Cardiac muscle cell (in vitro differentiated cells and primary cell): ENCODE data around the gene ZMYM5. TPM values are rescaled to one million over a fixed set of nuclear protein-coding genes. Genes with fewer than 3 reads are reported as not detected.

ENCODE experiments used
- DNase-seq, 2 donors: peaks; one replicate each; pipeline versions ENCODE4 v3.0.0 to v3.0.0-alpha.2; 2010 to 2017; ENCODE audit warnings: low read depth in 1 of 2, low spot score in 1 of 2
- H3K27ac ChIP-seq: fragments of 200-600 bp; sonication (generic); 2 replicates; pipeline ENCODE4 v1.5.1; 2016
- H3K27me3 ChIP-seq: fragments of 200-600 bp; sonication (generic); 2 replicates; pipeline ENCODE4 v1.6.0; 2016; ENCODE audit warnings: control low read depth
- H3K36me3 ChIP-seq: fragments of 200-600 bp; sonication (generic); 2 replicates; pipeline ENCODE4 v1.5.1; 2016; ENCODE audit warnings: control low read depth
- H3K4me1 ChIP-seq: fragments of 200-600 bp; sonication (generic); 2 replicates; pipeline ENCODE4 v1.8.1; 2017; ENCODE audit warnings: low read depth, mild to moderate bottlenecking, mixed run types
- H3K4me3 ChIP-seq: fragments of 200-600 bp; sonication (generic); 2 replicates; pipeline ENCODE4 v1.5.1; 2016; ENCODE audit warnings: mild to moderate bottlenecking
- H3K9me3 ChIP-seq: fragments of 200-600 bp; sonication (generic); 2 replicates; pipeline ENCODE4 v1.5.1; 2017; ENCODE audit warnings: low read depth, mild to moderate bottlenecking, control low read depth
- polyA plus RNA-seq: library from polyadenylated mRNA; unstranded; fragments of >200 nt; fragmentation: Nextera tagmentation; extraction: Ambion mirVana; gene quantifications from 2 replicates; pipeline ENCODE4 v1.2.1, GENCODE V29; 2016
- total RNA-seq: library from RNA; depleted of rRNA; stranded (reverse); fragments of >200 nt; gene quantifications from 2 replicates; pipeline ENCODE4 v1.2.3, GENCODE V29; 2016
- TF ChIP-seq, protein P1 (sequence below): IDR thresholded peaks from 2 replicates; pipeline ENCODE4 v1.5.1; 2012; ENCODE audit warnings: low read depth, mild to moderate bottlenecking, low read length

ZMYM5 gene
- total and polyA plus RNA-seq, 2 experiments from 2014 or later: 6.6 to 15.5 TPM

DNA sequence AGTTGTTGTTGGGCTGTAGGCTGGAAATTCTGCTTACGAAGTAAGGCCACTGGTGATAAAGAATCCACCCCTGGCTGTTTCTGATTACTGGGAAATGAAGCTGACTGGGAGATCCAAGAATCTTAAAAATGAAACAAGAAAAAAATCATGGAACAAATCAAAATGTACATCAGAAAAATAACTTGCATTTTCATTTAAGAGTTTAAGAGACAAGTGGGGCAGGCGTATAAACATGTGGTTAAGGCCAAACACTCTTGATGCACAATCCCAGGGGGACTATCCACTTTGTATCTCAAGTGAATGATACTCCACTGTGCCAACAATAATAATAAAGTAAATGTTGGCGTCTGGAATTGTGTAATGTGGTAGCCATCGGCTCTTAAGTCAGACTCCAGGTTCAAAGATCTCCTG, 24.6 kb downstream of the ZMYM5 start:
- Histone ChIP-seq H3K4me1 (no peaks in the 10 kb centered on the region), H3K27me3 (no peaks in the 10 kb centered on the region), H3K4me3 (no peak overlapping the region), H3K36me3 (peaks cover 28% of the 10 kb centered on the region), H3K9me3 (no peaks in the 10 kb centered on the region), H3K27ac (no peak overlapping the region)
- TF ChIP-seq, protein P1, sequence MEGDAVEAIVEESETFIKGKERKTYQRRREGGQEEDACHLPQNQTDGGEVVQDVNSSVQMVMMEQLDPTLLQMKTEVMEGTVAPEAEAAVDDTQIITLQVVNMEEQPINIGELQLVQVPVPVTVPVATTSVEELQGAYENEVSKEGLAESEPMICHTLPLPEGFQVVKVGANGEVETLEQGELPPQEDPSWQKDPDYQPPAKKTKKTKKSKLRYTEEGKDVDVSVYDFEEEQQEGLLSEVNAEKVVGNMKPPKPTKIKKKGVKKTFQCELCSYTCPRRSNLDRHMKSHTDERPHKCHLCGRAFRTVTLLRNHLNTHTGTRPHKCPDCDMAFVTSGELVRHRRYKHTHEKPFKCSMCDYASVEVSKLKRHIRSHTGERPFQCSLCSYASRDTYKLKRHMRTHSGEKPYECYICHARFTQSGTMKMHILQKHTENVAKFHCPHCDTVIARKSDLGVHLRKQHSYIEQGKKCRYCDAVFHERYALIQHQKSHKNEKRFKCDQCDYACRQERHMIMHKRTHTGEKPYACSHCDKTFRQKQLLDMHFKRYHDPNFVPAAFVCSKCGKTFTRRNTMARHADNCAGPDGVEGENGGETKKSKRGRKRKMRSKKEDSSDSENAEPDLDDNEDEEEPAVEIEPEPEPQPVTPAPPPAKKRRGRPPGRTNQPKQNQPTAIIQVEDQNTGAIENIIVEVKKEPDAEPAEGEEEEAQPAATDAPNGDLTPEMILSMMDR: no peak
- DNase-seq: peak in 1 of 2 donors; percentile 70

DNA sequence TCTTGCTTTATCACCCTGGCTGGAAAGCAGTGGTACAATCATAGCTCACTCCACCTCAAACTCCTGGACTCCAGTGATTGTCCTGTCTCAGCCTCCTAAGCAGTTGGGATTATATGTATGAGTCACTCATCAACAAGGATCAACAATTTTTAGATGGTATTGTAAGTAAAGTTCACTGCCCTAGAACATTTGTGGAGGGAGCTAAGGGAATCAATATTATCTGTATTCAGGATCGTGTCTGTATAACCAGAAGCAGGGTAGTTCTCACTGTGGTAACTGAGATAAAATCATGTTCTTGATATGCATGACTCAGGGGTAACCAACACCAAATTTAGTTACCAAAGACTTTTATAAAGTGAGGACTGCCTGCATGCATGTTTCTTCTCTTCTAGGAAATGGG, 27.0 kb downstream of the ZMYM5 start:
- peak in 1 of 2 donors; percentile 15 for DNase-seq
- H3K4me1 ChIP-seq: no peaks in the 10 kb centered on the region
- H3K4me3 ChIP-seq: no peak overlapping the region
- no peaks in the 10 kb centered on the region for H3K27me3 ChIP-seq
- no peak overlapping the region for H3K27ac ChIP-seq
- TF ChIP-seq, protein P1: no peak
- H3K36me3 ChIP-seq: peaks cover 34% of the 10 kb centered on the region
- H3K9me3 ChIP-seq: no peaks in the 10 kb centered on the region

DNA sequence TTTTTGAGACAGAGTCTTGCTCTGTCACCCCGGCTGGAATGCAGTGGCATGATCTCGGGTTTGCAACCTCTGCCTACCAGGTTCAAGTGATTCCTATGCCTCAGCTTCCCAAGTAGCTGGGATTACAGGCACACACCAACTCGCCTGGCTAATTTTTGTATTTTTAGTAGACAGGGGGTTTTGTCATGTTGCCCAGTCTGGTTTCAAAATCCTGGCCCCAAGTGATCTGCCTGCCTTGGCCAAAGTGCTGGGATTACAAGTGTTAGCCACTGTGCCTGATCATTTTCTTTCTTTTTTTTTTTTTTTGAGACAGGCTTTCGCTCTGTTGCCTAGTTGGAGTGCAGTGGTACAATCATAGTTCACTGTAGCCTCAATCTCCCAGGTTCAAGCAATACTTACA, 28.7 kb downstream of the ZMYM5 start:
- Histone ChIP-seq H3K9me3 (no peaks in the 10 kb centered on the region), H3K27me3 (no peaks in the 10 kb centered on the region), H3K4me3 (no peak overlapping the region), H3K4me1 (no peaks in the 10 kb centered on the region), H3K27ac (no peak overlapping the region), H3K36me3 (peaks cover 40% of the 10 kb centered on the region)
- peak in 1 of 2 donors; percentile 5 for DNase-seq
- TF ChIP-seq, protein P1: no peak

DNA sequence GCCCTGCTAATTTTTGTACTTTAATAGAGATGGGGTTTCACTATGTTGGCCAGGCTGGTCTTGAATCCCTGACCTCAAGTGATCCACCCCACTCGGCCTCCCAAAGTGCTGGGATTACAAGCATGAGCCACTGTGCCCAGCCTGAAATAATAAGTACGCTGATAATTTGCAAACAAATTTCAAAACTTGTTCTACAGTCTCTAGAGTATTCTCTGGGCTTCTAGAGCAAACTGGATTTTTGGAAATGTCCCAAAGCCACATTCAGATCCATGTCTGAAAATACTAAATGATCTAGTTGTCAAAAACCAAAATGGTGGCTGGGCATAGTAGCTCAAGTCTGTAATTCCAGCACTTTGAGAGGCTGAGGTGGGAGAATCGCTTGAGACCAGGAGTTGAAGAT, 40.8 kb downstream of the ZMYM5 start:
- Histone ChIP-seq H3K27me3 (no peaks in the 10 kb centered on the region), H3K27ac (no peak overlapping the region), H3K36me3 (peaks cover 13% of the 10 kb centered on the region)

DNA sequence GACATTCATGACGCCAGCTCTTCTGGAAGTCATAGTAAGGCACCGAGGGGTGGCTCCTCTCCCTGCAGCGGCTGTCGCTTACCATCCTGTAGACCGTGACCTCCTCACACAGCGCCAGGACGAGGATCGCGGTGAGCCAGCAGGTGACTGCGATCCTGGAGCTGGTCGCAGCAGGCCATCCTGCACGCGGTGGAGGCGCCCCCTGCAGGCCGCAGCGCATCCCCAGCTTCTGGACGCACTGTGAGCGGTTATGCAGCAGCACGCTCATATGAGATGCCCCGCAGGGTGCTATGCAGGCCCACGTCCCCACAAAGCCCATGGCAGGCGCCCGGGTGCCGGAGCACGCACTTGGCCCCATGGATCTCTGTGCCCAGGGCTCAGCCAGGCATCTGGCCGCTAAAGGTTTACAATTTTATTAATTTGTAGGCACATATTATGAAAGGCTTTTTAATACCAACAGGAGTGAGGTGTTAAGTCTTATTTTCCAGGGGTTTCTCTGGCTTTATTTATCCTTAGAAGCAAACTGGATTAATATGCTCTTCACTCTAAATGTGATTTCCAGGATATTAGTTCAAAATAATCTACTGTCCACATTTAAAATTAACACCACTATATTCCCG, 45.1 kb downstream of the ZMYM5 start:
- peak; percentile 47 to 75 for DNase-seq

More for the DNA sequence above, 40.8 kb downstream of the ZMYM5 start:
- no peak overlapping the region for H3K4me3 ChIP-seq
- no peaks in the 10 kb centered on the region for H3K4me1 ChIP-seq
- TF ChIP-seq, protein P1: no peak
- no peaks in the 10 kb centered on the region for H3K9me3 ChIP-seq
- no peak for DNase-seq

More for the DNA sequence above, 45.1 kb downstream of the ZMYM5 start:
- H3K4me1 ChIP-seq: no peaks in the 10 kb centered on the region
- TF ChIP-seq, protein P1: peak; percentile 66
- no peak overlapping the region for H3K4me3 ChIP-seq
- no peaks in the 10 kb centered on the region for H3K9me3 ChIP-seq
- H3K27ac ChIP-seq: no peak overlapping the region
- no peaks in the 10 kb centered on the region for H3K27me3 ChIP-seq
- peaks cover 7% of the 10 kb centered on the region for H3K36me3 ChIP-seq
